ENCODE results near the gene CFAP141.

The CFAP141 gene

DNA sequence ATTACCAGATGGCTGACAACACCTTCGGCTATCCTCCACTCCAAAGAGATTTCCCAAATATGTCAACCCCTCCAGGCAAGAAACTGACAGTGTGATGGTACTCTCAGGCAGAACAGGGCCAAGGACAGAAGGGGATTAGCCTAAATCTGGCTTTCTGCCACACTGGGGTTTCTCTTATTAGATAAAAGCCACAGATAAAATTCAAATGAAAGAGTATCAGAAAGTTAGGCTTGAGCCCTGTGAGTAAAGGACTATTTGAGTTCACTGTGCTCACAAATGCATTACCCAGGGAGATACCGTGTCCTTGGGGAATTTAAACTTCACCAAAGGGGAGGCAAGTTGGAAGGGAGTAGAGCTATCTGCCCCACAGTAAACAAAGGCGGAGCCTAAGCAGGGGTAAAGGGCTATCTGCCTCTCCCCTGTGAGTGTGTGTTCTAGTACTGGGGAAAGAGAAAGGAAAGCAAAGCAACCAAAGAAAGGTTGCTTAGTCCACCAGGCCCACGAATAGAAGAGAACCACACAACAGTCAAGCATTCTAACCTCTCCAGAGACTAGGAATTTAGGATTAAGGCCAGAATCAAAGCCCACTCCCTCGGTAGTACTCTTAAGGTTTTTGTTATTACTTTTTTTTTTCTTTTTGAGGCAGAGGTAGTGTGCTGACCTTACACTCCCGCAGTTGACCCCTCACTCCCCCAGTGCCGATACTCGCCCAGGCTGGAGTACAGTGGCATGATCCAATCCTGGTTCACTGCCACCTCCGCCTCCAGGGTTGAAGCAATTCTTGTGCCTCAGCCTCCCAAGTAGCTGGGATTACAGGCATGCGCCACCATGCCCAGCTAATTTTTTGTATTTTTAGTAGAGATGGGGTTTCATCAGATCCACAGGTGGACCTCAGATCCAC, 27.0 kb downstream of the CFAP141 start:
- ATAC-seq (replicated peaks; ENCODE audit: extremely low read depth, poor library complexity, severe bottlenecking) (no peak), DNase-seq (ENCODE audit: low spot score in 2 of 2) (no peak)

DNA sequence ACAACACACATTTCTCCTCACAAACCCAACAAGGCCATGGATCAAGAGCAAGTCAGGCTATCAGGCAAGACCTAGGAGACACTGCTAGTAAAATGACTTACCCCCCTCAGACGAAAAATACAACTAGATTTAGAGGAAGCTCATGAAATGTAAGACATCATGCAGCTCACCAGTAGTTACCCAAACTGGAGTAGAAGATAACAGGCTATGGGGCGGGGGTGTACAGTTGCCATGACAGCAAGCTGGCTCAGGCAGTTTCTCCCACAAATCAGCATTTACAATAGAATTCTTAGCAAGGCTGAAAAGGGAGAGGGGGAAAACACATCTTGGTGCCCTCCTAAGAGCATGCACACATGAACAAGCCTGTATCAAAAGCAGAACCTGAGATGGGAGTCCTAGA, 28.1 kb downstream of the CFAP141 start:
- Mint-ChIP-seq H3K27me3 (no peaks in the 10 kb centered on the region), H3K9me3 (no peaks in the 10 kb centered on the region), H3K4me3 (peak overlapping the region; percentile 96), H3K36me3 (ENCODE audit: insufficient read depth) (peaks cover 60% of the 10 kb centered on the region), H3K4me1 (peaks cover 76% of the 10 kb centered on the region), H3K27ac (ENCODE audit: low read depth) (peak overlapping the region; percentile 44)
- ATAC-seq (replicated peaks; ENCODE audit: extremely low read depth, poor library complexity, severe bottlenecking): no peak
- DNase-seq (ENCODE audit: low spot score in 2 of 2): no peak

More for the DNA sequence above, 27.0 kb downstream of the CFAP141 start:
- Mint-ChIP-seq H3K36me3 (ENCODE audit: insufficient read depth) (peaks cover 57% of the 10 kb centered on the region), H3K27me3 (no peaks in the 10 kb centered on the region), H3K4me1 (peaks cover 83% of the 10 kb centered on the region), H3K4me3 (peak overlapping the region; percentile 96), H3K9me3 (no peaks in the 10 kb centered on the region), H3K27ac (ENCODE audit: low read depth) (peak overlapping the region; percentile 95)

GRCh38 chr1:154176337-154176736, 29.8 kb downstream of the CFAP141 start:
- Mint-ChIP-seq H3K27ac (ENCODE audit: low read depth) (peak overlapping the region; percentile 44), H3K9me3 (no peaks in the 10 kb centered on the region), H3K4me1 (peaks cover 73% of the 10 kb centered on the region), H3K27me3 (no peaks in the 10 kb centered on the region), H3K4me3 (peak overlapping the region; percentile 37), H3K36me3 (ENCODE audit: insufficient read depth) (peaks cover 61% of the 10 kb centered on the region)
- DNase-seq (ENCODE audit: low spot score in 2 of 2) (no peak), ATAC-seq (replicated peaks; ENCODE audit: extremely low read depth, poor library complexity, severe bottlenecking) (no peak)

DNA sequence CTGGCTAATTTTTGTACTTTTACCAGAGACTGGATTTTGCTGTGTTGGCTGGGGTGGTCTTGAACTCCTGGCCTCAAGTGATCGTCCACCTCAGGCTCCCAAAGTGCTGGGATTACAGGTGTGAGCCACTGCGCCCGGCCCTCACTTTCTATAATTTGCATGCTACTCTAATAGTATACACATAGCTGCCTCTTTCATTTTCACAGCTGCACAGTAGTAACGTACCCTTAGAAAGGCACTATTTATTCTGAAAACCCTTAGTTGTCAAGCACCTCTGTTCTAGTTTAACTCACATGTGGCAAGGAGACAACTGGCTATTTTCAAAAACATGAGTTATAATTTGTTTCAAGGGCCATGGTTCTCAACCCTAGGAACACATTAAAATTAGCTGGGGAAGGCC, 31.5 kb downstream of the CFAP141 start:
- H3K4me1 Mint-ChIP-seq: peaks cover 70% of the 10 kb centered on the region
- H3K36me3 Mint-ChIP-seq (ENCODE audit: insufficient read depth): peaks cover 71% of the 10 kb centered on the region
- ATAC-seq (replicated peaks; ENCODE audit: extremely low read depth, poor library complexity, severe bottlenecking): no peak
- H3K9me3 Mint-ChIP-seq: no peaks in the 10 kb centered on the region
- DNase-seq (ENCODE audit: low spot score in 2 of 2): no peak
- H3K27ac Mint-ChIP-seq (ENCODE audit: low read depth): no peak overlapping the region
- H3K4me3 Mint-ChIP-seq: no peak overlapping the region
- H3K27me3 Mint-ChIP-seq: no peaks in the 10 kb centered on the region

DNA sequence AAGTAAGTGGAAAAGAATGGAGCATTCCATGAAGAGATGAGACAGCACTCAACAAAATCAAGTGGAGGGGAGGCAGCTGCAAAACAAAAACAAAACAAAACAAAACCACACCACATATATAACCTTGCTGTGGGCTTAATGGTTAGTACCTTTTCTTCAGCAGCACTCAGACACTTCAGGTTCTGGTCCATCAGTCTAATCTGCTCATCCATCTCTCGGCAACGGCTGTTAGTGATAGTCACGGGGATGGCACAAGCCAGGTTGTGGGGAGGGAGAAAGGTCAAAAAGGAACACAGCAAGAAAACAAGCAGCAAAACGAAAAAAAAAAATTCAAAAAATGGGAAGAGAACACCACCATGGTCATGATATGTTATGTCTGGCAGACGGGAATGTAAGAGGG, 34.3 kb downstream of the CFAP141 start:
- no peaks in the 10 kb centered on the region for H3K27me3 Mint-ChIP-seq
- ATAC-seq (replicated peaks; ENCODE audit: extremely low read depth, poor library complexity, severe bottlenecking) (no peak), DNase-seq (ENCODE audit: low spot score in 2 of 2) (no peak)
- H3K27ac Mint-ChIP-seq (ENCODE audit: low read depth): no peak overlapping the region
- H3K9me3 Mint-ChIP-seq: no peaks in the 10 kb centered on the region
- H3K4me3 Mint-ChIP-seq: no peak overlapping the region
- peaks cover 49% of the 10 kb centered on the region for H3K4me1 Mint-ChIP-seq
- H3K36me3 Mint-ChIP-seq (ENCODE audit: insufficient read depth): peaks cover 86% of the 10 kb centered on the region

GRCh38 chr1:154171223-154171583, 34.9 kb downstream of the CFAP141 start:
- Mint-ChIP-seq H3K27ac (ENCODE audit: low read depth) (peak overlapping the region; percentile 75), H3K9me3 (no peaks in the 10 kb centered on the region), H3K27me3 (no peaks in the 10 kb centered on the region), H3K4me3 (no peak overlapping the region), H3K36me3 (ENCODE audit: insufficient read depth) (peaks cover 87% of the 10 kb centered on the region), H3K4me1 (peaks cover 43% of the 10 kb centered on the region)
- no peak for ATAC-seq (replicated peaks; ENCODE audit: extremely low read depth, poor library complexity, severe bottlenecking)
- DNase-seq (ENCODE audit: low spot score in 2 of 2): no peak

GRCh38 chr1:154170547-154171222, 35.4 kb downstream of the CFAP141 start:
- Mint-ChIP-seq H3K4me3 (no peak overlapping the region), H3K27me3 (no peaks in the 10 kb centered on the region), H3K9me3 (no peaks in the 10 kb centered on the region), H3K4me1 (peaks cover 43% of the 10 kb centered on the region), H3K36me3 (ENCODE audit: insufficient read depth) (peaks cover 88% of the 10 kb centered on the region), H3K27ac (ENCODE audit: low read depth) (peak overlapping the region; percentile 75)
- ATAC-seq (replicated peaks; ENCODE audit: extremely low read depth, poor library complexity, severe bottlenecking): peak; percentile 14
- DNase-seq (ENCODE audit: low spot score in 2 of 2): no peak

DNA sequence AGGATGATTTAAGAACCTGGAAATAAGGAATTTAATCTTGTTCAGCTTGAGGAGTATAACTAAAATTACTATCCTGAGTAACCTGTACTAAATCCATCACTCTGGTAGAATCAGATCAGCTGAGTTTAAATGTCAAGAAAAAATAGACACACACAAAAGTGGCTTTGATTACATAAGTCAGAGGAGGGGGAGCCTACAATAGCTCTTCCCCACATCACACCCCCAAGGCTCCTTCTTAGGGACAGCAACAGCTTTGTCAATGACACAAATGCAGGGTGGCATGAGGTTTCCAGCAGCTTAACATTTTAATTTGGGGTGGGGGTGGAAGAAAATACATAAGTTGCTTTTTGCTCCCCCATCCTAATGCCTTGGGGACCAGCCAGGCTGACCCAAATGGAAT, 38.7 kb downstream of the CFAP141 start:
- Mint-ChIP-seq H3K36me3 (ENCODE audit: insufficient read depth) (peaks cover 95% of the 10 kb centered on the region), H3K27ac (ENCODE audit: low read depth) (peak overlapping the region; percentile 64)

GRCh38 chr1:154166207-154166606, 39.9 kb downstream of the CFAP141 start:
- no peak overlapping the region for H3K27ac Mint-ChIP-seq (ENCODE audit: low read depth)
- no peaks in the 10 kb centered on the region for H3K27me3 Mint-ChIP-seq
- no peak for DNase-seq (ENCODE audit: low spot score in 2 of 2)
- no peaks in the 10 kb centered on the region for H3K9me3 Mint-ChIP-seq
- ATAC-seq (replicated peaks; ENCODE audit: extremely low read depth, poor library complexity, severe bottlenecking): no peak
- no peak overlapping the region for H3K4me3 Mint-ChIP-seq
- H3K36me3 Mint-ChIP-seq (ENCODE audit: insufficient read depth): peaks cover 93% of the 10 kb centered on the region
- H3K4me1 Mint-ChIP-seq: peaks cover 44% of the 10 kb centered on the region

More for the DNA sequence above, 38.7 kb downstream of the CFAP141 start:
- ATAC-seq (replicated peaks; ENCODE audit: extremely low read depth, poor library complexity, severe bottlenecking): no peak
- H3K4me1 Mint-ChIP-seq: peaks cover 53% of the 10 kb centered on the region
- no peak overlapping the region for H3K4me3 Mint-ChIP-seq
- no peaks in the 10 kb centered on the region for H3K9me3 Mint-ChIP-seq
- H3K27me3 Mint-ChIP-seq: no peaks in the 10 kb centered on the region
- no peak for DNase-seq (ENCODE audit: low spot score in 2 of 2)

DNA sequence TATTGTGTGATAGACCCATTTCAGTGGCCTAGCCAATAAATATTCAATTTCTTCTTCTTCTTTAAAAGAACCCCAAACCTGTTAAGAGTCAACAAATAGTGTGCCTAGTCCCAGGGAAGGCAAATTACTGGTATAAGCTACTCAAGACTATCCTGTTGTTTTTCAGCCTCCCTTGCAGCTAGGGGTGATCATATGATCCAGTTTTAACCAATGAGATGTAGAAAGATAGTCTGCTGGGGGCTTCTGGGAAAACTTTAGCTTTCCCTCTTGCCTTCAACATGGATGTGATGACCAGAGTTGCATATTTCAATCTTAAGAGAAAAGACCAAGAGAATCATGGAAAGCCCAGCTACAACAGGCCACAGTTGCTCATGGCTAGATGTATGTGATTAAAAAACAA, 46.6 kb downstream of the CFAP141 start:
- Mint-ChIP-seq H3K4me3 (no peak overlapping the region), H3K27me3 (no peaks in the 10 kb centered on the region), H3K9me3 (no peaks in the 10 kb centered on the region), H3K27ac (ENCODE audit: low read depth) (peak overlapping the region; percentile 96), H3K36me3 (ENCODE audit: insufficient read depth) (peaks cover 75% of the 10 kb centered on the region), H3K4me1 (peaks cover 56% of the 10 kb centered on the region)
- DNase-seq (ENCODE audit: low spot score in 2 of 2) (no peak), ATAC-seq (replicated peaks; ENCODE audit: extremely low read depth, poor library complexity, severe bottlenecking) (no peak)

GRCh38 chr1:154158307-154159125, 47.6 kb downstream of the CFAP141 start:
- Mint-ChIP-seq H3K4me3 (peak overlapping the region; percentile 81), H3K9me3 (no peaks in the 10 kb centered on the region), H3K4me1 (peaks cover 55% of the 10 kb centered on the region), H3K27me3 (no peaks in the 10 kb centered on the region), H3K36me3 (ENCODE audit: insufficient read depth) (peaks cover 67% of the 10 kb centered on the region), H3K27ac (ENCODE audit: low read depth) (peak overlapping the region; percentile 96)
- DNase-seq (ENCODE audit: low spot score in 2 of 2) (no peak), ATAC-seq (replicated peaks; ENCODE audit: extremely low read depth, poor library complexity, severe bottlenecking) (peak; percentile 4)

- Mint-ChIP-seq H3K9me3 (no peaks in the 10 kb centered on the region), H3K27me3 (no peaks in the 10 kb centered on the region), H3K36me3 (ENCODE audit: insufficient read depth) (peaks cover 60% of the 10 kb centered on the region), H3K27ac (ENCODE audit: low read depth) (peak overlapping the region; percentile 96), H3K4me1 (peaks cover 47% of the 10 kb centered on the region), H3K4me3 (peak overlapping the region; percentile 81)
- ATAC-seq (replicated peaks; ENCODE audit: extremely low read depth, poor library complexity, severe bottlenecking) (peak; percentile 99), DNase-seq (ENCODE audit: low spot score in 2 of 2) (peak; percentile 31 to 74)
Observed at GRCh38 chr1:154157520-154158306, 48.4 kb downstream of the CFAP141 start.

Data from central memory CD8-positive, alpha-beta T cell (primary cell).